ENCODE results near the gene TMEM163. TPM values are rescaled to one million over a fixed set of nuclear protein-coding genes. Genes with fewer than 3 reads are reported as not detected.

The TMEM163 gene
- total RNA-seq, 4 donors from 2014 or later = not detected

DNA sequence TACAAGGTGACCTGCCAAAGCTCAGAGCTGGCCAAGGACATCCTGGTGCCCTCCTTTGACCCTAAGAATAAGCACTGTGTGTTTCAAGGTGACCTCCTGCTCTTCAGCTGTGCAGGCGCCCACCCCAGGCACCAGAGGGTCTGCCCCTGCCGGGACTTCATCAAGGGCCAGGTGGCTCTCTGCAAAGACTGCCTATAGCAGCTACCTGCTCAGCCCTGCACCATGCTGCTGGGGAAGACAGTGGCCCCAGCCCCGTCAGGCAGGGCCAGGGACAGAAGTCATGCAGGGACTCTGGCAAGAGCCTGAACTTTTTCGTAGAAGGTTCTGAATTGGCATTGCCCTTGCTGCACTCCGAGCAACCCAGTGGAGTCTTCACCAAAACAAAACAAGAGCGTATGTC lies 270.1 kb downstream of the TMEM163 start:
- DNase-seq (ENCODE audit: low spot score in 2 of 2) = no peak
- TF ChIP-seq EP300 (IDR thresholded peaks at IDR 0.05) = no peak
- no peak for TF ChIP-seq POLR2A (IDR thresholded peaks at IDR 0.05)
- TF ChIP-seq, protein P1, sequence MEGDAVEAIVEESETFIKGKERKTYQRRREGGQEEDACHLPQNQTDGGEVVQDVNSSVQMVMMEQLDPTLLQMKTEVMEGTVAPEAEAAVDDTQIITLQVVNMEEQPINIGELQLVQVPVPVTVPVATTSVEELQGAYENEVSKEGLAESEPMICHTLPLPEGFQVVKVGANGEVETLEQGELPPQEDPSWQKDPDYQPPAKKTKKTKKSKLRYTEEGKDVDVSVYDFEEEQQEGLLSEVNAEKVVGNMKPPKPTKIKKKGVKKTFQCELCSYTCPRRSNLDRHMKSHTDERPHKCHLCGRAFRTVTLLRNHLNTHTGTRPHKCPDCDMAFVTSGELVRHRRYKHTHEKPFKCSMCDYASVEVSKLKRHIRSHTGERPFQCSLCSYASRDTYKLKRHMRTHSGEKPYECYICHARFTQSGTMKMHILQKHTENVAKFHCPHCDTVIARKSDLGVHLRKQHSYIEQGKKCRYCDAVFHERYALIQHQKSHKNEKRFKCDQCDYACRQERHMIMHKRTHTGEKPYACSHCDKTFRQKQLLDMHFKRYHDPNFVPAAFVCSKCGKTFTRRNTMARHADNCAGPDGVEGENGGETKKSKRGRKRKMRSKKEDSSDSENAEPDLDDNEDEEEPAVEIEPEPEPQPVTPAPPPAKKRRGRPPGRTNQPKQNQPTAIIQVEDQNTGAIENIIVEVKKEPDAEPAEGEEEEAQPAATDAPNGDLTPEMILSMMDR (IDR thresholded peaks at IDR 0.05) = no peak
- Histone ChIP-seq H3K36me3 (peaks cover 0 to 54% (median 0%) of the 10 kb centered on the region in 3 donors), H3K4me1 (peaks cover 0 to 10% (median 0%) of the 10 kb centered on the region in 4 donors), H3K27me3 (no peaks in the 10 kb centered on the region), H3K27ac (no peak overlapping the region), H3K9me3 (no peaks in the 10 kb centered on the region), H3K4me3 (no peak overlapping the region)
- 81 to 89% methylated on average over 6 of the region's 6 CpGs for WGBS, 2 donors

DNA sequence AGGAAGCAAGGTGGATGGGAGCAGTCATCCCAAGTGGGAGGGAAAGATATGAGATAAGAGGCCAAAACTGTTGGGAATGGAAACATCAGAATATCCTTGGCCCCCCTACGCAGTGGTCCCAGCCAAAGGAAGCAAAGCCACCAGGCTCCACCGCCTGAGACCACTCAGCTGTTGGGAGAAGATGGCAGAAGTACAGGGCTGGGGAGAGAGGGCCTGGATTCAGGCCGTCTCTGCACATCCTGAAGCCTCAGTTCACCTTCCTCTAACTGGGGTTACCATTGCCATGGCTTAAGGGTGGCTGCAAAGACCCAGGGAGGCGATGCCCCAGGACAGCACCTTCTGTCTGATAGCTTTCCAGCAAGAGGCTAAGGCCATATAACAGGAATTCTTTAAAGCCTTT lies 271.1 kb downstream of the TMEM163 start:
- DNase-seq (ENCODE audit: low spot score in 2 of 2) = no peak
- TF ChIP-seq EP300 (IDR thresholded peaks at IDR 0.05) (no peak), POLR2A (IDR thresholded peaks at IDR 0.05) (no peak)
- TF ChIP-seq, protein P1 (IDR thresholded peaks at IDR 0.05) = no peak
- WGBS, 2 donors = 89 to 97% methylated on average over 4 of the region's 4 CpGs
- peaks cover 0 to 10% (median 0%) of the 10 kb centered on the region in 4 donors for H3K4me1 ChIP-seq
- no peaks in the 10 kb centered on the region for H3K27me3 ChIP-seq
- no peaks in the 10 kb centered on the region for H3K9me3 ChIP-seq
- no peak overlapping the region for H3K4me3 ChIP-seq
- peaks cover 0 to 63% (median 0%) of the 10 kb centered on the region in 3 donors for H3K36me3 ChIP-seq
- no peak overlapping the region for H3K27ac ChIP-seq

DNA sequence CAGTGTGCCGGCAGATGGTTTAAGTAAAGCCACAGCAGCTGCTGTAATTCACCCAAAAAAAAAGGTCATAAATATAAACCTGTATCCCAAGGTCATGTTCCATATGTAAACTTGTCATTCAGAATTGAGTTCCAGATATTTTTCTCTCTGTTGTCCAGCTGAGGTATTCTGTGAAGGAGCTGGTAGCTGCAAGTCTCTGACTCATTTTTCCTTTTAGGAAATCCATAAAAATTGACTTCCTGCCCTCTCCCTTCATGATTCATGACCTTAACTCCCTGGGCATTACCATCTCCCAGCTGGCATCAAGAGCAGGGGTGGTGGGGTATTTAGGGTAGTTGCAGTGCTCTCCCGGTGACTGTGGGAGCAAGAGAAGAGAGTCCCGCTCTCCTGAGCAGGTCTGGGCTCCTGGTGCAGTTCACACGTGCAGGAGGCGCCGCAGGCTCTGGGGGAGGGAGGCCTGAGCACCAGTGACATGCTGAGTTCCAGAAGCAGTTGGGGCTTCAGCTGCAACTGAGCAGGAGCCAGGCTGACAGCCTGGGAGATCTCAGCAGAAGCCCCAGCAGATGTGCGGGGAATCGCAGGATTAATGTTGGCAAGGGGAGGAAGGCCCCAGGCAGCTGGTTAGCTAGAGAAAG lies 272.3 kb downstream of the TMEM163 start:
- Histone ChIP-seq H3K36me3 (peaks cover 0 to 75% (median 0%) of the 10 kb centered on the region in 3 donors), H3K27ac (no peak overlapping the region), H3K4me1 (peaks cover 0 to 10% (median 0%) of the 10 kb centered on the region in 4 donors), H3K9me3 (no peaks in the 10 kb centered on the region), H3K4me3 (no peak overlapping the region), H3K27me3 (no peaks in the 10 kb centered on the region)
- TF ChIP-seq EP300 (IDR thresholded peaks at IDR 0.05) (no peak), POLR2A (IDR thresholded peaks at IDR 0.05) (no peak)
- TF ChIP-seq, protein P1 (IDR thresholded peaks at IDR 0.05) = no peak
- WGBS, 2 donors = 75 to 89% methylated on average over 8 of the region's 8 CpGs
- no peak for DNase-seq (ENCODE audit: low spot score in 2 of 2)

DNA sequence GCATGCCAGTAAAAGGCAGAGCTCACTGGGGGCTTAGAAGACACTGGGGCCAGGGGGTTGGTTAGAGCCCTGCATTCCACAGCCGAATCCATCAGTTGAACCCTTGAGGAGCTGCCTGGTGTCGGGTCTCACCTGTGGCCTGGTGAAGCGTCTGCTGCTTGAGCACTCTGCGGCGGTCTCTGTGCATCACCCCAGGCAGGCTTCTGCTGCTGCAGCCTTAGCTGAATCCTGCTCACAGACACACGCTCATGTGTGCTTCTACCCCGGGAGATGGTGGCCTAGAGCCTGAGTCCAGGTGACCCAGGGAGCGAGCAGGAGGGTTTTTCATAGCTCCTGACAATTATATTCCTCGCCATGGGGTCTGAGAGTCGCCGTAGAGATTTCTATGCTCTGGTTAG lies 272.8 kb downstream of the TMEM163 start:
- H3K27ac ChIP-seq = no peak overlapping the region
- no peak for DNase-seq (ENCODE audit: low spot score in 2 of 2)
- WGBS, 2 donors = 84% methylated on average over 11 of the region's 11 CpGs
- no peak overlapping the region for H3K4me3 ChIP-seq
- TF ChIP-seq POLR2A (IDR thresholded peaks at IDR 0.05) = no peak
- H3K27me3 ChIP-seq = no peaks in the 10 kb centered on the region
- H3K4me1 ChIP-seq = peaks cover 0 to 10% (median 0%) of the 10 kb centered on the region in 4 donors
- H3K36me3 ChIP-seq = peaks cover 0 to 79% (median 0%) of the 10 kb centered on the region in 3 donors
- H3K9me3 ChIP-seq = no peaks in the 10 kb centered on the region

DNA sequence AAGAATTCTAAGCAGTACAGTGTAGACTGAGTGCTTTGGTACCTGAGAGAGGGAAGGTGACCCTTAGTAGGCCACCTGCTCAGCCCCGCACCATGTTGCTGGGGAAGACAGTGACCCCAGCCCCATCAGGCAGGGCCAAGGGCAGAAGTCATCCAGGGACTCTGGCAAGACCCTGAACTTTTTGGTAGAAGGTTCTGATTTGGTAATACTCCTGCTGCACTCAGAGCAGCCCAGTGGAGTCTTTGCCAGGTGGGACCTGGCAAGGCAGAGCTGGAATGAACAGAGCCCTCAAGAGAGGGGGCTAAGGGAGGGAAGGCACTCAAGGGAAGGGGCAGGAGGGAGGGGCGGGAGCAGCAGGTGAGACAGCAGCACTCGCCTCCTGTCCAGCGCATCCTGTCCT lies 273.7 kb downstream of the TMEM163 start:
- H3K9me3 ChIP-seq = no peaks in the 10 kb centered on the region
- H3K4me1 ChIP-seq = peaks cover 0 to 6% (median 0%) of the 10 kb centered on the region in 4 donors
- no peak overlapping the region for H3K4me3 ChIP-seq
- no peak overlapping the region for H3K27ac ChIP-seq
- TF ChIP-seq POLR2A (IDR thresholded peaks at IDR 0.05) (no peak), EP300 (IDR thresholded peaks at IDR 0.05) (no peak)
- TF ChIP-seq, protein P1 (IDR thresholded peaks at IDR 0.05) = no peak
- WGBS, 2 donors = 90 to 100% methylated on average over 4 of the region's 4 CpGs
- DNase-seq (ENCODE audit: low spot score in 2 of 2) = no peak
- H3K36me3 ChIP-seq = peaks cover 0 to 84% (median 0%) of the 10 kb centered on the region in 3 donors
- no peaks in the 10 kb centered on the region for H3K27me3 ChIP-seq
